ENCODE measurements around the gene DCAF17.

DNA sequence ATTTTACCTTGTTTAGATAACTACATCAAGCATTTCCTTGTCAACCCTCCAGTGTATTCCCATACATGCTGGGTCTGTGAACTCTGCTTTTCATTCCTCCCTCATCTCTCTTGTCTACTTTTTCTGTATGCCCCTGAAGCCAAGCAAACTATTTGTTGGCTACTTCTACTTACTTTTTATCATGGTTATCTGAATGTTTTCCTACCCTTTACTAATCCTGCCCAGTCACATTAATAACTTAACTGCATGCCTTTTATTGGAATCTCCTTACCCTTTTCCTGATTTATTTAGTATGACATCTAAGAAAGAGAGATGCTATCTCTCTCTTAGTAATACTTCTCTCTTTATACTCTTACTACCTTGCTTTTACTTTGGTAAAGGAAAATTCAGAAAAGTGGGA, 17.0 kb downstream of the DCAF17 start:
- TF ChIP-seq EZH2phosphoT487 (IDR thresholded peaks at IDR 0.05; ENCODE audit: insufficient read depth, low read depth) = no peak
- TF ChIP-seq EZH2 (IDR thresholded peaks at IDR 0.05; ENCODE audit: insufficient read depth, poor library complexity, severe bottlenecking) = no peak

Data from GM23248 (cell line).